SK-MEL-5 (cell line): ENCODE measurements around the gene TENT4A. TPM values are rescaled to one million over a fixed set of nuclear protein-coding genes. Genes with fewer than 3 reads are reported as not detected.
"Not testable (repeated sequence)": the region's sequence is repeated elsewhere in the genome, so short reads cannot be mapped to it uniquely, and the experiment has no call there.

Source experiments
- DNase-seq: peaks from one replicate; pipeline ENCODE4 v3.0.0-alpha.2; 2016; ENCODE audit warnings: low read depth, low spot score
- in situ Hi-C: cut with HindIII; loops from 2 replicates; pipeline ENCODE4 v1.10.0; 2016; ENCODE audit warnings: low sequenced_read_pairs, high pct_unique_total_duplicates, low pct_unique_long_range_greater_than_20kb
- polyA plus RNA-seq, 2 experiments: library from polyadenylated mRNA; depleted of rRNA; stranded (reverse); fragments of >200 nt; gene quantifications; 2 replicates each; pipeline ENCODE4 v1.2.3, GENCODE V29; 2015
- total RNA-seq: library from RNA; depleted of rRNA; stranded (reverse); fragments of >200 nt; shearing (Covaris generic); gene quantifications from 2 replicates; pipeline ENCODE4 v1.2.3, GENCODE V29; 2014; rRNA removed

Gene TENT4A
- total RNA-seq = 5.5 and 8.9 TPM in 2 replicates
- polyA plus RNA-seq (2015; cell fraction: cytosol; rRNA removed) = 20.6 and 31.2 TPM in 2 replicates
- polyA plus RNA-seq (2015; cell fraction: nucleus; rRNA removed) = 83.5 and 91.7 TPM in 2 replicates

DNA sequence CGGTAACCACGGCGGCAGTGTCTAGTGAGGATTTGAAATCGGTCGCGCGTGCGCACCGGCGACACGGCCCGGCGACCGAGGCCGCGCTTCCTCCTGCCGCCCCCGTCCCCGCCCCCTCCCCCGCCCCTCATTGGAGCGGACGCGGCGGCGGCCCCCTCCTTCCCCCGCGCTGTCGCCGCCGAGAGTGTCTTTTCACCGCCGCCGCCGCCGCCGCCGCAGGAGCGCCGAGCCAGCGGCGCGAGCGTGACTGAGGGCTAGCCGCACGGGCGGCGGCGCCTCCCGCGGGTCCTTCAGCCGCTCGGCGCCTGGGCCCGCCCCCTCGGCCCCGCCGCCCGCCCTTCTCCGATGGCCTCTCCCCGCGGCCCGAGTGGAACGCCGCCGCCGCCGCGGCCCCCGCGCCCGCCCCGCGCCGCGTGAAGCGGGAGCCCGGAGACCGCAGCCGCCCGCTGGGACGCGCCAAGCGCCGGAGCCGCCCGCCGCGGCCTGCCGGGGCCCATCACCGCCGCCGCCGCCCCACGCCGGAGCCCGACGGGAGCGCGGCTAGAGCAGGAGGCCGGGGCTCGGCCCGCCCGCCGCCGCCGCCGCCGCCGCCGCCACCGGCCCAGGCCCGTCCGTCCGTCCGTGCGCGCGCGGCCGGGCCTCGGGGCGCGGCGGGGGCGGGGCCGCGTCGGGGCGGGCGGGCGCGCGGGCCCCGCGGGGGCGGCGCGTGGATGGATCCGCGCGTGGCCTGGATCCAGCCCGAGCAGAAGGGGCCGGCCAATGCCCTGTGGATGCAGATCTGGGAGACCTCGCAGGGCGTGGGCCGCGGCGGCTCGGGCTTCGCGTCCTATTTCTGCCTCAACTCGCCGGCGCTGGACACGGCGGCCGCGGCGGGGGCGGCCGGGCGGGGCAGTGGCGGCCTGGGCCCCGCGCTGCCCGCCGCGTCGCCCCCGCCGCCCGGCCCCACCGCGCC lies at the start of gene TENT4A:
TSS of gene TENT4A (plus strand) at position 159 of the 952 bp plus-strand sequence. CDS start at position 711, 552 bp downstream.
- in situ Hi-C loops = no loop called here
- no peak for DNase-seq

DNA sequence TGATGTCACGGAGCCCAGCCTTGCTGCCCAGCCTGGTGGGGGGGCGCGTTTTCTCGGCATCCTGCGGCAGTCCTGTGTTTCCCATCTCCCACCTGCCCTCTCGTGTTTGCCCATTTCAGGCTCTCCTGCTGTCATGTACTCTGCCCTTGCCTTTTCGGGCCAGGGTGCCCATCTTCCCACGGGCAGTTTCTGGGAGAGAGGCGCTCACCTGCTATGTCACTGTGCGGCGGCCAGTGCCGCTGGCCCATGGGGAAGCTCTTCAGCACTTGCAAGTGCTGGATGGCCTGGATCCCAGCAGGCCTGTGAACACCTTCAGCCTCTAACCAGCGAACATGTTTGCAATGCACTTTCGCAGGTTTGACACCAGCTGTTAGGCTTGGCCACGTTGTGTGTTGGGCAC lies 46.5 kb upstream of the TENT4A start:
- no peak for DNase-seq
- in situ Hi-C loops = no loop called here

- no peak for DNase-seq
- in situ Hi-C loops = no loop called here
Observed at GRCh38 chr5:6667648-6668047, 45.6 kb upstream of the TENT4A start.

DNA sequence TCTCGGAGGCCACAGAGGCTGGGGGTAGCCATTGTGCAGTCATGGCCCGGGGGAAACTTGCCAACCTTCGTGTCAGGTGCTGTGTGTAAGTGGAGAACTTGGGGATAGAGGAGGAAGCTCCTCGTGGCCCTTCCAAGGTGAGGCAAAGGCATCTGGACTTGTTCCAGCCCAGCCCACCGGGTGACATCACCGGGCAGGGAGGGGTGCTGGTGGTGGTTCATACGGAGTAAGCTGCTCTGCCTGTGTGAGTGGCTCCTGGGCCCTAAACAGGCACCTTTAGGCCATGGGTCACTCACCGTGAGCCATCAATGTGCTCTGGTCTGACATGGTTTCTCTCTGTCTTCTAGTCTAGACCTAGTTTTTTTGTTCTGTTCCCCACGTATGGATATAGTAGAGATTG lies 44.5 kb upstream of the TENT4A start:
- in situ Hi-C loops, DNase-seq: not testable (repeated sequence)

DNA sequence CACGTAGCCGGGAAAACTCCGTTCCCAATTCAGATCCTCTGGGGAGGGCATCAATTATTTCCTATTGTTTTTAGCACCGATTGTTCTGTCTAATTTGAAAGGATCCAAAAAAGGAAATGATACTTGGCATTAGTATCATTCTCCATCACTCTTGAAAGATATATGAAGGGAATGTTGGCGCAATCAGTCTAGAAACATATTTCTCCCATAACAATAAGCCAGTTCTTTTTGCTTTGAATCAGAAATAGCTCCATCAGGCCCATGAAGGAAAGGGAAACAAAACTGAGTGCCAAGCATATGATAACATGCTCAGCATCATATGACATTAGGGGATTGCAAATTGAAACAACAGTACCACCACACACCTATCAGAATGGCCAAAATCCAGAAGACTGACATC lies 40.2 kb upstream of the TENT4A start:
- DNase-seq = no peak
- in situ Hi-C loops = no loop called here

DNA sequence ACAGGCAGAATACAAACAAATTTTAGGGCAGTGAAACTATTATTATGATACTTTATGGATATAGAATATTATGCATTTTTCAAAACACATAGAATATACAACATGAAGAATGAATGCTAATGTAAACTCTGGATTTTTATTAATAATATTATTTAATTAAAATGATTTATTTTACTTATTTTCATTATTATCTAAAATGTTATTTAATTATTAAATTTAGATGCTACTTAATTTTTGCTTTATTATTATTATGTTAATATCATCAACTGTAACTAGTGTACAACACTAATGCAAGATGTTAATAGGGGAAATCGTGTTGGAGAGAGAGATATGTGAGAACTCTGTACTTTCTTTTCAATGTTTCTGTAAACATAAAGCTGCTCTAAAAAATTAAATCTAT lies 39.3 kb upstream of the TENT4A start:
- no peak for DNase-seq
- in situ Hi-C loops = no loop called here

DNA sequence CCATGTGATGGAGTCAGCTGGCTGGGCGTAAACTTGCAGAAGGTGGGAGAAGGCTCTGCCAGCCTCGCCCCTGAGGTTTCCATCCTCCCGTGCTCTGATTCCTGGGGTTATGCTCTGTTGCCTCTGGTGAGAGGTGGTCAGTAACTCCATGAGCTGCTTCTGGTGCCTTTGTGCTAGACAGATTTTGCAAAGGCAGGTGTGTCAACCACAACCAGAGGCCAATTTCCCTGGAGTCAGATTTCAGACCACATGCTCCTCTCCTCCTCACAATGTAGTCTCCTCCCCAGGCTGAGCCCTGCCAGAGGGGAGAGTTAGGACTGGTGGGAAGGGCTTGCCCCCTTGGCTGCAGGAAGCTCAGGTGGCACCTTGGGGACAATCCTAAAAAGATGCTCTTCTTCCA lies 38.8 kb upstream of the TENT4A start:
- in situ Hi-C loops = no loop called here

DNA sequence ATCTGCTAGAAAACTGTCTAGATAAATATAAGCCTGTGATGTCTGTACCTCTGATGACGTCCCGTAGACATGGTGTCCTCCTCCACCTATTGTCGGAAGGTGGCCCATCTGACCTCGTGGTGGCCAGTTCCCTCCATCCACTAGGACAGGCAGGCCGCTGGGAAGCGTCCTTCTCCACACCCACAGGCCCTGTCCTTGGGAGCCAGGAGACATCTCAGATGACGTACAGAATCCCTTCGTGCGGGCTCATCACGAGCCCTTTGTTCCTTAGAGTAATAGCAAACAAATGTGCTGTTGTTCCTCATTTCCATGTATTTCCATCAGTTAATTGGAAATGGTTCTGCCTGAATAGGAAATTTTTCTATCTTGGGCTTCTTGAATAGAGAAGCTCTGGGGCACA lies 38.3 kb upstream of the TENT4A start:
- in situ Hi-C loops = no loop called here

More for the DNA sequence above, 38.8 kb upstream of the TENT4A start:
- DNase-seq = no peak

GRCh38 chr5:6675784-6676491 lies 37.3 kb upstream of the TENT4A start:
- in situ Hi-C loops = no loop called here
- no peak for DNase-seq

More for the DNA sequence above, 38.3 kb upstream of the TENT4A start:
- DNase-seq = peak; percentile 65

DNA sequence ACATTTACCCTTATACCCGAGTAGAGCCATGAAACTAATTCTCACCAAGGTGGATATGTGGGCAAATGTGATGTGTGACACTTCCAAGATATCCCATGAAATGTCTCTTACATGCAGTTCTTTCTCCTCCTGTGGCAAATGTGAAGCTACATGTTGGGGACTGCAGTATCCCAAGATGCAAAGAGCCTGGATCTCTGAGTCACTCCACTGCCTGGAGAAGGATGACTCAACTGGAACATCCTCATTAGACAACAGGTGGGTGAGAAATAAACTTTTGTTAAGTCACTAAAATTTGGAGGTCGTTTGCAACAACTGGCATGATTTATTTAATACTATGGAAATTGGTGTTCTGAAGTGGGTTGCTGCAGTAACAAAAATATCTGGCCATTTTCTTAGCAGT lies 36.5 kb upstream of the TENT4A start:
- in situ Hi-C loops = no loop called here
- no peak for DNase-seq

DNA sequence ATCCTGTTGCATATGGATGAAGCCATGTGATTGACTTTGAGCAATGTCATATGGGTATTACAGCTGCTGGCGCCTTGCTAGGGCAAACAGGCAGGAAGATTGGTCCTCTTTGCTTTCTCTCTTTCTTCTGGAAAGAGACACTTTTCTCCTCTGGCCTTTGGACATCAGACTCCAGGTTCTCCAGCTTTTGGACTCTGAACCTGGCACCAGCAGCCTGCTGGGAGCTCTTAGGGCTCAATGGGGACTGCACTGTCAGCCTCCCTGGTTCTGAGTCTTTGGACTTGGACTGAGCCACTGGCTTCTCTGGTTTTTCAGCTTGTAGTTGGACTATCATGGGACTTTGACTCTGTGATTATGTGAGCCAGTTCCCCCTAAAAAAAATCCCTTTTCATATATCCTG lies 34.8 kb upstream of the TENT4A start:
- no peak for DNase-seq
- in situ Hi-C loops = no loop called here

DNA sequence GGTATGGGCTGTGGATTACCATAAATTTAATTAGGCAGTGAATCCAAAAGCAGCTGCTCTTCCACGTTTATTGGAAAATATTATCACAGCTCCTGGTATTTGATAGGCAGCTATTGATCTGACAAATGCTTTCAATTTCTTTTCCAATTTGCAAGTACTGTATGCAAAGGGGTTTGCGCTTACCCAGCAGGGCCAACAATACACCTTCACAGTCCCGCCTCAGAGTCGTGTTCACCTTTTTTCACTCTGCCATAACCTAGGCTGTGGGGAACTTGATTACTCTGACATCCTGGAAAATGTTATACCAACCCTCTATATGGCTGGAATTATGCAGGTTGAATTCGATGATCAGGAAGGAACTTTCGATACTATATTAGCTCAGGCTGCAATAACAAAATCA lies 32.3 kb upstream of the TENT4A start:
- in situ Hi-C loops = no loop called here
- no peak for DNase-seq

- no peak for DNase-seq
- in situ Hi-C loops = no loop called here
Observed at GRCh38 chr5:6681682-6682081, 31.6 kb upstream of the TENT4A start.

GRCh38 chr5:6682239-6682638 lies 31.0 kb upstream of the TENT4A start:
- in situ Hi-C loops = no loop called here
- DNase-seq = peak; percentile 23

- in situ Hi-C loops = no loop called here
- no peak for DNase-seq
Observed at GRCh38 chr5:6683241-6683640, 30.0 kb upstream of the TENT4A start.

GRCh38 chr5:6684075-6684474 lies 29.2 kb upstream of the TENT4A start:
- in situ Hi-C loops = no loop called here
- no peak for DNase-seq

DNA sequence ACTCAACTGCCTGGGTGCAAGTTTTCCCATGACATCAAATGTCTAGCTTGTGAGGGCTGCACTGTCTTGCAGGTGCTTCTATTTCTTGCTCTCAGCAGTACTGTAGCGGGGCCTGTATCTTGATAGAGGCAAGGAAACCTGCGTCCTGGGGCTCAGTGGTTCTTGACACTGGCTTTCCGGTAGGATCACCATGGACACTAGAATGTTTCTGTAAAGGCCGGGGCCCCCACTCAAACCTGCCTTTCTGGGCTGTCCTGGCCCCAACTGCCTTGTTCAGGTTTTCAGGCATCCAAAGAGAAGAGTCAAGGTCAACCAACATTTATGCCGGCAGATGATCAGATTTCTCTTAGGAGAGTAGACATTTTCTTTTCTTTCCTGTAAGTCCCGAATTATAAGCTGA lies 26.7 kb upstream of the TENT4A start:
- no peak for DNase-seq
- in situ Hi-C loops = no loop called here

DNA sequence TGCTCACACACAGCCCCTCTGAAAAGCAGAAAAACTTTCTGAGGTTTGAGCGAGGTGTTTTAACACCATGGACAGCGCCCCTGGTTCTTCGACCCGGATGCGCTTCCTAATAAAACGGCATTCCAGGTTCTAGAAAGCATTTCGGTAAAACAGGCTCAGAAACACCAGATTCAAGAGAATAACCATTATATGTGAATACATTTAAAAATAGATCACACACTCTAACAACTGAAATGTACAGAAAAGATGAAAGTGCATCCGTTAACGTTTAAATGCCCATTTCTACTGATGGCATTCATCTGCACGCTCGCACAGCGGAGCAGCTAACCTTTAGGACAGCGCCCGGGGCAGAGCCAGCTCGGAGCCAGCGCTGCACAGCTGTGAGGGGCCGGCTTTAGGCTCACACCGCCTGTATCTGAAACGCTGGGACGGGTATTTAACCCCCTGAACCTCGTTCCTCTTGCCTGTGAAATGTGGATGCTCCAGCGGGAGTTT lies 26.3 kb upstream of the TENT4A start:
- in situ Hi-C loops = no loop called here
- DNase-seq = peak; percentile 33
